ENCODE measurements around the gene LGALS16.
"Not testable (repeated sequence)": the region's sequence is repeated elsewhere in the genome, so short reads cannot be mapped to it uniquely, and the experiment has no call there.

The LGALS16 gene

GRCh38 chr19:39686739-39687138, 31.0 kb downstream of the LGALS16 start:
- H3K27me3 ChIP-seq (ENCODE audit: insufficient read depth, poor library complexity, severe bottlenecking), result peaks cover 5% of the 10 kb centered on the region
- no peak overlapping the region for H3K27ac ChIP-seq (replicated peaks)
- TF ChIP-seq POLR2AphosphoS5 (IDR thresholded peaks at IDR 0.05; ENCODE audit: low read depth), result no peak
- no peak for TF ChIP-seq REST (IDR thresholded peaks at IDR 0.05; ENCODE audit: insufficient replicate concordance, low read depth)
- no peak for TF ChIP-seq SPI1 (IDR thresholded peaks at IDR 0.05; ENCODE audit: borderline replicate concordance, low read depth)
- no peak for TF ChIP-seq GABPA (IDR thresholded peaks at IDR 0.05; ENCODE audit: low read depth)
- TF ChIP-seq, protein P1, sequence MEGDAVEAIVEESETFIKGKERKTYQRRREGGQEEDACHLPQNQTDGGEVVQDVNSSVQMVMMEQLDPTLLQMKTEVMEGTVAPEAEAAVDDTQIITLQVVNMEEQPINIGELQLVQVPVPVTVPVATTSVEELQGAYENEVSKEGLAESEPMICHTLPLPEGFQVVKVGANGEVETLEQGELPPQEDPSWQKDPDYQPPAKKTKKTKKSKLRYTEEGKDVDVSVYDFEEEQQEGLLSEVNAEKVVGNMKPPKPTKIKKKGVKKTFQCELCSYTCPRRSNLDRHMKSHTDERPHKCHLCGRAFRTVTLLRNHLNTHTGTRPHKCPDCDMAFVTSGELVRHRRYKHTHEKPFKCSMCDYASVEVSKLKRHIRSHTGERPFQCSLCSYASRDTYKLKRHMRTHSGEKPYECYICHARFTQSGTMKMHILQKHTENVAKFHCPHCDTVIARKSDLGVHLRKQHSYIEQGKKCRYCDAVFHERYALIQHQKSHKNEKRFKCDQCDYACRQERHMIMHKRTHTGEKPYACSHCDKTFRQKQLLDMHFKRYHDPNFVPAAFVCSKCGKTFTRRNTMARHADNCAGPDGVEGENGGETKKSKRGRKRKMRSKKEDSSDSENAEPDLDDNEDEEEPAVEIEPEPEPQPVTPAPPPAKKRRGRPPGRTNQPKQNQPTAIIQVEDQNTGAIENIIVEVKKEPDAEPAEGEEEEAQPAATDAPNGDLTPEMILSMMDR (IDR thresholded peaks at IDR 0.05; ENCODE audit: insufficient read depth, low read length), result no peak

DNA sequence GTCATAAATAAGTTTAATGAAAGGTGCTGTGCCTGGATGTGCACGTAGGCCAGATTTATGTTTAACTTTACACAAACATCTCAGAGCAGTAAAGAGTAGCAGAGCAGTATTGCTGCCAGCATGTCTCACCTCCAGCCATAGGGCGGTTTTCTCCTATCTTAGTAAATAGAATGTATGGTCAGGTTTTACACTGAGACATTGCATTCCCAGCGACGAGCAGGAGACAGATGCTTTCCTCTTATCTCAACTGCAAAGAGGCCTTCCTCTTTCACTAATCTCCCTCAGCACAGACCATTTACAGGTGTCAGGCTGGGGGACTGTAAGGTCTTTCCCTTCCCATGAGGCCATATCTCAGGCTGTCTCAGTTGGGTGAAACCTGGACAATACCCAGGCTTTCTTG, 32.9 kb downstream of the LGALS16 start:
- not testable (repeated sequence) for H3K27me3 ChIP-seq (ENCODE audit: insufficient read depth, poor library complexity, severe bottlenecking); DNase-seq (ENCODE audit: low read depth in 1 of 2, low spot score in 1 of 2)

More at GRCh38 chr19:39686739-39687138, 31.0 kb downstream of the LGALS16 start:
- DNase-seq (ENCODE audit: low read depth in 1 of 2, low spot score in 1 of 2), result no peak
- no peak overlapping the region for H3K4me3 ChIP-seq (replicated peaks; ENCODE audit: insufficient read depth, low read length)

DNA sequence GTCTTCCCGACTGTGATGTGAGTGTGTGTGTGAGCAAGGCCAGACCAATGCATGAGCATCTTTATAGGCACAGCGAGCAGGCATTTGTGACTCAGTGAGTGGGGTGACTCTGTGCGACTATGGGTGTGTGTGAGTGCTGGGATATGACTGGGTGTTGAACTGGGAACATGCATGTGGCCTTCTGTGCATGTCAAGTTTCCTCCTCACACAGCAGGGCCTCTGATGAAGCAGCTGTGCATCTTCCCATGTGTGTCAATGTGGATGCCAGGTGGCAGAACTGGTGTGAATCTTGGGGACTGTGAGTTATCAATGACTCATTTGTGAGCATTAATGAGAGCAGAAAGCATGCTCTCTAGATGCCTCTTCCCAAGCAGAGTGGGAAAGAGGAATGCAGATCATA, 36.5 kb downstream of the LGALS16 start:
- TF ChIP-seq REST (IDR thresholded peaks at IDR 0.05; ENCODE audit: insufficient replicate concordance, low read depth), result no peak
- TF ChIP-seq, protein P1 (IDR thresholded peaks at IDR 0.05; ENCODE audit: insufficient read depth, low read length), result no peak
- TF ChIP-seq SPI1 (IDR thresholded peaks at IDR 0.05; ENCODE audit: borderline replicate concordance, low read depth), result no peak
- TF ChIP-seq GABPA (IDR thresholded peaks at IDR 0.05; ENCODE audit: low read depth), result no peak
- TF ChIP-seq POLR2AphosphoS5 (IDR thresholded peaks at IDR 0.05; ENCODE audit: low read depth), result no peak
- Histone ChIP-seq H3K27ac (replicated peaks) (no peak overlapping the region), H3K4me3 (replicated peaks; ENCODE audit: insufficient read depth, low read length) (no peak overlapping the region), H3K27me3 (ENCODE audit: insufficient read depth, poor library complexity, severe bottlenecking) (no peaks in the 10 kb centered on the region)
- DNase-seq (ENCODE audit: low read depth in 1 of 2, low spot score in 1 of 2), result no peak

More for the DNA sequence above, 32.9 kb downstream of the LGALS16 start:
- not testable (repeated sequence) for H3K27ac ChIP-seq (replicated peaks); H3K4me3 ChIP-seq (replicated peaks; ENCODE audit: insufficient read depth, low read length)

DNA sequence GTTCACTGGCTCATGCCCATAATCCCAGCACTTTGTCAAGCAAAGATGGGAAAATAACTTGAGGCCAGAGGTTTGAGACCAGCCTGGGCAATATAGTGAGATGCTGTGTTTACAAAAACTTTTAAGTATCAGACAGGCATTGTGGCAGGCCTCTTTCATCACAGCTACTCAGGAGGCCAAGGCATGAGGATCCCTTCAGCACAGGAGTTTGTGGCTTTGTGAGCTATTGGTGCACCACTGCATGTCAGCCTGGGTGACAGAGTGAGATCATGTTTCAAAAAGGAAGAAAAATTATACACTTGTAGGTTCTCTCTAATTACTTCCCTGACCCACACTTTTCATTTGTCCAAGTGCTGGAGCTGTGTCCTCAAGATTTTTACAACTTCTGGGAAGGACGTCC, 37.1 kb downstream of the LGALS16 start:
- TF ChIP-seq POLR2AphosphoS5 (IDR thresholded peaks at IDR 0.05; ENCODE audit: low read depth) (no peak), SPI1 (IDR thresholded peaks at IDR 0.05; ENCODE audit: borderline replicate concordance, low read depth) (no peak), REST (IDR thresholded peaks at IDR 0.05; ENCODE audit: insufficient replicate concordance, low read depth) (no peak), GABPA (IDR thresholded peaks at IDR 0.05; ENCODE audit: low read depth) (no peak)
- TF ChIP-seq, protein P1 (IDR thresholded peaks at IDR 0.05; ENCODE audit: insufficient read depth, low read length), result no peak
- Histone ChIP-seq H3K27ac (replicated peaks) (no peak overlapping the region), H3K27me3 (ENCODE audit: insufficient read depth, poor library complexity, severe bottlenecking) (no peaks in the 10 kb centered on the region), H3K4me3 (replicated peaks; ENCODE audit: insufficient read depth, low read length) (no peak overlapping the region)
- no peak for DNase-seq (ENCODE audit: low read depth in 1 of 2, low spot score in 1 of 2)

All from HL-60 (cell line).